ENCODE data around the gene TTC4. TPM values are rescaled to one million over a fixed set of nuclear protein-coding genes. Genes with fewer than 3 reads are reported as not detected.
A peak's percentile ranks its signal among the peaks of the same experiment; 100 is the strongest.

Gene TTC4
- total RNA-seq, 1 experiment from 2014 or later, result 30.8 TPM

DNA sequence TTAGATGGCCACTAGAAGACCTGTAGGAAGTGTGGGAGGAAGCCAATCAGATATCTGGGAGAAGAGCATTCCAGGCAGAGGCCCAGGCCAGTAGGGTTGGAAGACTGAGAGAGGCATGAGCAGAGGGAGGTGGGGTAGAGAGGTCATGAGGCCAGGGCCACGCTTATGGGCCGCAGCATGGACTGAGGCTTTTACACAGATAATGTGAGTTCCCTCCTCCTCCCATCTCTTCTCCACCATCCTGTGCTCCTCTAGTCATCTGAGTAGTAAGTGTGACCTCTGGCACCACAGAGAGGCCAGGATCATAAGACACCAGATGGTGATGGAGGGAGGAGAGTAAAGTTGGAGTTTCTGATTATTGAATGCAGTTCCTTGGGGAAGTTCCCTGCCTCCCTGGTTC lies 68.4 kb downstream of the TTC4 start:
- Mint-ChIP-seq H3K36me3 (ENCODE audit: insufficient read depth in 1 of 3, low read depth in 3 of 3) (no peaks in the 10 kb centered on the region), H3K9me3 (no peaks in the 10 kb centered on the region), H3K4me1 (peaks cover 9 to 14% of the 10 kb centered on the region in 2 experiments), H3K27ac (peak overlapping the region in 1 of 3 experiments; percentile 49; a peak in 1 of 7 replicates), H3K27me3 (ENCODE audit: low read depth) (peaks cover 57% of the 10 kb centered on the region), H3K4me3 (no peak overlapping the region)
- Histone ChIP-seq H4K5ac (ENCODE audit: insufficient read length, low read depth, low read length) (no peak overlapping the region), H2BK12ac (ENCODE audit: insufficient read length, low read depth, low read length) (no peak overlapping the region), H3K9ac (ENCODE audit: extremely low read depth, insufficient read length, low read length) (no peak overlapping the region), H3K56ac (ENCODE audit: insufficient read length, low read depth, low read length) (no peak overlapping the region), H3K27me3 (ENCODE audit: insufficient read depth, low read length) (peaks cover 3% of the 10 kb centered on the region; the same call in 1 of the 2 replicates), H2AFZ (ENCODE audit: low read length) (no peak overlapping the region), H3K79me2 (ENCODE audit: insufficient read depth, low read length) (no peaks in the 10 kb centered on the region), H3K18ac (ENCODE audit: insufficient read length, low read depth, low read length) (no peak overlapping the region), H2BK15ac (ENCODE audit: low read depth, low read length) (no peak overlapping the region), H4K8ac (replicated peaks; ENCODE audit: insufficient read length, low read depth, low read length) (no peak overlapping the region), H3K4me2 (ENCODE audit: insufficient read depth, insufficient read length, low read length) (no peak overlapping the region), H3K23me2 (ENCODE audit: insufficient read length, low read depth, low read length, poor library complexity, severe bottlenecking) (no peaks in the 10 kb centered on the region), H3K4me1 (ENCODE audit: insufficient read depth, low read length) (no peaks in the 10 kb centered on the region; the same call in 1 of the 2 replicates), H2BK20ac (ENCODE audit: low read depth, low read length, poor library complexity, severe bottlenecking) (no peak overlapping the region), H2BK5ac (ENCODE audit: insufficient read length, low read length) (no peak overlapping the region), H2BK120ac (ENCODE audit: low read depth, low read length, poor library complexity, severe bottlenecking) (no peak overlapping the region), H4K91ac (ENCODE audit: insufficient read length, low read depth, low read length) (no peak overlapping the region), H3T11ph (ENCODE audit: low read length) (no peak overlapping the region), H2AK5ac (ENCODE audit: insufficient read length, low read length) (no peak overlapping the region), H4K20me1 (ENCODE audit: control insufficient read depth, insufficient read depth, insufficient read length) (no peaks in the 10 kb centered on the region), H3K27ac (ENCODE audit: insufficient read length, low read depth, low read length) (no peak overlapping the region), H3K14ac (ENCODE audit: insufficient read depth, low read length) (no peak overlapping the region), H3K79me1 (ENCODE audit: insufficient read depth, low read depth, low read length, poor library complexity, severe bottlenecking) (no peaks in the 10 kb centered on the region), H3K4ac (ENCODE audit: low read depth, low read length) (no peak overlapping the region), H3K9me3 (ENCODE audit: control insufficient read depth, low read depth, low read length) (no peaks in the 10 kb centered on the region), H3K23ac (ENCODE audit: insufficient read length, low read depth, low read length) (no peak overlapping the region)
- no peak for DNase-seq
- TF ChIP-seq, protein P1, sequence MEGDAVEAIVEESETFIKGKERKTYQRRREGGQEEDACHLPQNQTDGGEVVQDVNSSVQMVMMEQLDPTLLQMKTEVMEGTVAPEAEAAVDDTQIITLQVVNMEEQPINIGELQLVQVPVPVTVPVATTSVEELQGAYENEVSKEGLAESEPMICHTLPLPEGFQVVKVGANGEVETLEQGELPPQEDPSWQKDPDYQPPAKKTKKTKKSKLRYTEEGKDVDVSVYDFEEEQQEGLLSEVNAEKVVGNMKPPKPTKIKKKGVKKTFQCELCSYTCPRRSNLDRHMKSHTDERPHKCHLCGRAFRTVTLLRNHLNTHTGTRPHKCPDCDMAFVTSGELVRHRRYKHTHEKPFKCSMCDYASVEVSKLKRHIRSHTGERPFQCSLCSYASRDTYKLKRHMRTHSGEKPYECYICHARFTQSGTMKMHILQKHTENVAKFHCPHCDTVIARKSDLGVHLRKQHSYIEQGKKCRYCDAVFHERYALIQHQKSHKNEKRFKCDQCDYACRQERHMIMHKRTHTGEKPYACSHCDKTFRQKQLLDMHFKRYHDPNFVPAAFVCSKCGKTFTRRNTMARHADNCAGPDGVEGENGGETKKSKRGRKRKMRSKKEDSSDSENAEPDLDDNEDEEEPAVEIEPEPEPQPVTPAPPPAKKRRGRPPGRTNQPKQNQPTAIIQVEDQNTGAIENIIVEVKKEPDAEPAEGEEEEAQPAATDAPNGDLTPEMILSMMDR (conservative IDR thresholded peaks at IDR 0.05), result no peak
- WGBS (ENCODE audit: extremely low coverage, insufficient read length, low lambda C conversion rate), result no CpG with 5 or more reads among the region's 2 CpGs
